ENCODE measurements around the gene PDE8A. TPM values are rescaled to one million over a fixed set of nuclear protein-coding genes. Genes with fewer than 3 reads are reported as not detected.

PDE8A gene
- total and polyA plus RNA-seq, 2 experiments from 2014 or later, result 15.3 to 26.0 TPM

DNA sequence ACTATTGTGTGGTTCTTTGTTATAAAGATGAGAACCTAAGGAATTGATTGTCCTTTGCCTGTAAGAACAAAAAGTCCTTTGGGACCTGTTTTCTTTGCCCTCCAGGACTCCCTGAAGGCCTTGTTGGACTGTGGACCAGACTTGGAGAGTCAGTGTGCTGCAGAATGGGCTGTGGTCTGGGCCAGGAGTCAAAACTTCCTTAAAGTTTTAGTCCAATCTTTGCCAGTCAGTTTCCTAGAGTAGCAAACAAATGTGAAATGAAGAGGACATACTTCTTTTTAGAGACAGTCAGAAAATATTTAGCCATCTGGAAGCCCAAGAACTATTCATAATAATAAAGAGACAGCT is 45.4 kb downstream of the PDE8A start:
- H3K27me3 ChIP-seq, result no peaks in the 10 kb centered on the region
- H4K20me1 ChIP-seq (ENCODE audit: insufficient read depth, poor library complexity, severe bottlenecking), result no peaks in the 10 kb centered on the region
- peaks cover 88% of the 10 kb centered on the region for H3K79me2 ChIP-seq
- no peak overlapping the region for H2AFZ ChIP-seq
- no peaks in the 10 kb centered on the region for H3K9me2 ChIP-seq (replicated peaks; ENCODE audit: insufficient read depth)
- H3K4me3 ChIP-seq, result no peak overlapping the region
- H3K36me3 ChIP-seq (replicated peaks; ENCODE audit: insufficient read depth, low read depth), result no peaks in the 10 kb centered on the region
- no peak for DNase-seq (ENCODE audit: low spot score)
- H3K4me1 ChIP-seq (ENCODE audit: insufficient read depth), result peaks cover 76% of the 10 kb centered on the region
- TF ChIP-seq, protein P1, sequence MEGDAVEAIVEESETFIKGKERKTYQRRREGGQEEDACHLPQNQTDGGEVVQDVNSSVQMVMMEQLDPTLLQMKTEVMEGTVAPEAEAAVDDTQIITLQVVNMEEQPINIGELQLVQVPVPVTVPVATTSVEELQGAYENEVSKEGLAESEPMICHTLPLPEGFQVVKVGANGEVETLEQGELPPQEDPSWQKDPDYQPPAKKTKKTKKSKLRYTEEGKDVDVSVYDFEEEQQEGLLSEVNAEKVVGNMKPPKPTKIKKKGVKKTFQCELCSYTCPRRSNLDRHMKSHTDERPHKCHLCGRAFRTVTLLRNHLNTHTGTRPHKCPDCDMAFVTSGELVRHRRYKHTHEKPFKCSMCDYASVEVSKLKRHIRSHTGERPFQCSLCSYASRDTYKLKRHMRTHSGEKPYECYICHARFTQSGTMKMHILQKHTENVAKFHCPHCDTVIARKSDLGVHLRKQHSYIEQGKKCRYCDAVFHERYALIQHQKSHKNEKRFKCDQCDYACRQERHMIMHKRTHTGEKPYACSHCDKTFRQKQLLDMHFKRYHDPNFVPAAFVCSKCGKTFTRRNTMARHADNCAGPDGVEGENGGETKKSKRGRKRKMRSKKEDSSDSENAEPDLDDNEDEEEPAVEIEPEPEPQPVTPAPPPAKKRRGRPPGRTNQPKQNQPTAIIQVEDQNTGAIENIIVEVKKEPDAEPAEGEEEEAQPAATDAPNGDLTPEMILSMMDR (IDR thresholded peaks at IDR 0.05; ENCODE audit: poor library complexity), result no peak
- no peak for TF ChIP-seq EZH2phosphoT487 (IDR thresholded peaks at IDR 0.05; ENCODE audit: low read depth, severe bottlenecking, unreplicated experiment)
- TF ChIP-seq EZH2 (IDR thresholded peaks at IDR 0.05; ENCODE audit: borderline replicate concordance), result no peak
- peak overlapping the region; percentile 61 for H3K27ac ChIP-seq
- H3K9me3 ChIP-seq (ENCODE audit: low read depth), result no peaks in the 10 kb centered on the region
- H3K4me2 ChIP-seq, result no peak overlapping the region

- 85% methylated on average over 4 of the region's 4 CpGs for WGBS (ENCODE audit: low lambda C conversion rate, missing lambda C conversion rate)
- Histone ChIP-seq H3K36me3 (replicated peaks; ENCODE audit: insufficient read depth, low read depth) (no peaks in the 10 kb centered on the region), H3K4me2 (no peak overlapping the region), H3K27me3 (no peaks in the 10 kb centered on the region), H3K4me1 (ENCODE audit: insufficient read depth) (peaks cover 78% of the 10 kb centered on the region), H3K27ac (peak overlapping the region; percentile 61), H2AFZ (no peak overlapping the region), H3K9me3 (ENCODE audit: low read depth) (no peaks in the 10 kb centered on the region), H3K4me3 (no peak overlapping the region), H4K20me1 (ENCODE audit: insufficient read depth, poor library complexity, severe bottlenecking) (no peaks in the 10 kb centered on the region), H3K79me2 (peaks cover 84% of the 10 kb centered on the region), H3K9me2 (replicated peaks; ENCODE audit: insufficient read depth) (no peaks in the 10 kb centered on the region)
- DNase-seq (ENCODE audit: low spot score), result no peak
- TF ChIP-seq EZH2phosphoT487 (IDR thresholded peaks at IDR 0.05; ENCODE audit: low read depth, severe bottlenecking, unreplicated experiment) (no peak), EZH2 (IDR thresholded peaks at IDR 0.05; ENCODE audit: borderline replicate concordance) (no peak)
Measured at GRCh38 chr15:85027421-85027820, 45.8 kb downstream of the PDE8A start.

DNA sequence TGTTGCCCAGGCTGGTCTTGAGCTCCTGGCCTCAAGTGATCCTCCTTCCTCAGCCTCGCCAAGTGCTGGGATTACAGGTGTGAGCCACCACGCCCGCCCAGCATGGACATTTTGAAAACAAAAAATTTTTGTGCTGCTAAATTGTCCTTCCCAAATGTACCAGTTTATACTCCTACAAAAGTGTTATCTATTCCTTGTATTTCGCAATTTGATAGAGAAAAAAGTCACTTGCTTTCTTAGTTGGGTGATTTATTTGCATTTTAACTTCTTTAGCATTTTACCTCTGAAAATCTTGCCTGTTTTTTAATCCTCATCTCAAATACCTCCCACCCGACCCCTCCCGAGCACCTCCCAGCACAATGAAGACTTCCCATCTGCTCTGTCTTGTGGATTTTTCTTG is 46.8 kb downstream of the PDE8A start:
- no peak overlapping the region for H2AFZ ChIP-seq
- H4K20me1 ChIP-seq (ENCODE audit: insufficient read depth, poor library complexity, severe bottlenecking), result no peaks in the 10 kb centered on the region
- no peaks in the 10 kb centered on the region for H3K27me3 ChIP-seq
- TF ChIP-seq EZH2phosphoT487 (IDR thresholded peaks at IDR 0.05; ENCODE audit: low read depth, severe bottlenecking, unreplicated experiment), result no peak
- TF ChIP-seq EZH2 (IDR thresholded peaks at IDR 0.05; ENCODE audit: borderline replicate concordance), result no peak
- TF ChIP-seq, protein P1 (IDR thresholded peaks at IDR 0.05; ENCODE audit: poor library complexity), result no peak
- WGBS (ENCODE audit: low lambda C conversion rate, missing lambda C conversion rate), result 87% methylated on average over 6 of the region's 6 CpGs
- H3K36me3 ChIP-seq (replicated peaks; ENCODE audit: insufficient read depth, low read depth), result no peaks in the 10 kb centered on the region
- H3K4me2 ChIP-seq, result no peak overlapping the region
- no peak overlapping the region for H3K4me3 ChIP-seq
- no peak for DNase-seq (ENCODE audit: low spot score)
- H3K4me1 ChIP-seq (ENCODE audit: insufficient read depth), result peaks cover 87% of the 10 kb centered on the region
- H3K9me3 ChIP-seq (ENCODE audit: low read depth), result no peaks in the 10 kb centered on the region
- no peaks in the 10 kb centered on the region for H3K9me2 ChIP-seq (replicated peaks; ENCODE audit: insufficient read depth)
- peak overlapping the region; percentile 85 for H3K27ac ChIP-seq
- peaks cover 81% of the 10 kb centered on the region for H3K79me2 ChIP-seq

DNA sequence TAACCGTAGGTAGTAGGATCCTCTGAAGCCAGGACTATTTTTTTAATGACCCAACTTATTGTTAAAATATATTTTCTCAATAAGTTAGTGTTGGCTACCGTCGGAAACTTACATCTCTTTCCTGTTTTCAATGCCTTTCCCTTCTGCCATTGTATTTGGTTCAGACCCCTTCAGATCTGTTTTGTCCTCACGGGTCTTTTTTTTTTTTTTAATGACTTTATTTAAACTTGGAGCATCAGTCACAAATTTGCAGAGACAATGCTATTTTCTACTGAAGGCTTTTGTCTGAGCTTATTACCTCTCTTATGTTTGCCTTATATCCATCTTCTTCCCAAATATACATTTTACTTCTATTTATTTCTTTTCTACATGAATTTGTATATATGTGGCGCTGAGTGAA is 47.6 kb downstream of the PDE8A start:
- TF ChIP-seq EZH2phosphoT487 (IDR thresholded peaks at IDR 0.05; ENCODE audit: low read depth, severe bottlenecking, unreplicated experiment) (no peak), EZH2 (IDR thresholded peaks at IDR 0.05; ENCODE audit: borderline replicate concordance) (no peak)
- TF ChIP-seq, protein P1 (IDR thresholded peaks at IDR 0.05; ENCODE audit: poor library complexity), result no peak
- Histone ChIP-seq H3K4me3 (no peak overlapping the region), H3K4me2 (peak overlapping the region; percentile 13), H3K36me3 (replicated peaks; ENCODE audit: insufficient read depth, low read depth) (no peaks in the 10 kb centered on the region), H2AFZ (no peak overlapping the region), H3K9me2 (replicated peaks; ENCODE audit: insufficient read depth) (no peaks in the 10 kb centered on the region), H3K27me3 (no peaks in the 10 kb centered on the region), H3K79me2 (peaks cover 81% of the 10 kb centered on the region), H4K20me1 (ENCODE audit: insufficient read depth, poor library complexity, severe bottlenecking) (no peaks in the 10 kb centered on the region), H3K27ac (peak overlapping the region; percentile 85), H3K4me1 (ENCODE audit: insufficient read depth) (peaks cover 90% of the 10 kb centered on the region), H3K9me3 (ENCODE audit: low read depth) (no peaks in the 10 kb centered on the region)
- DNase-seq (ENCODE audit: low spot score), result no peak
- WGBS (ENCODE audit: low lambda C conversion rate, missing lambda C conversion rate), result 97% methylated on average over 5 of the region's 5 CpGs
